DOHH2 (cell line): ENCODE data around the gene DAAM2.

Source experiments
- H3F3A ChIP-seq: fragments of 200-600 bp; sonication (generic), shearing (Covaris generic); 2 replicates; pipeline ENCODE4 v1.6.0; 2016; ENCODE audit warnings: antibody characterized with exemption, mild to moderate bottlenecking; ENCODE audit not compliant: control insufficient read depth, insufficient read depth
- H3K27ac ChIP-seq: fragments of 200-600 bp; sonication (generic); 2 replicates; pipeline ENCODE4 v1.5.1; 2014; ENCODE audit warnings: low read depth, mild to moderate bottlenecking, low read length, moderate library complexity
- H3K27me3 ChIP-seq: fragments of 200-600 bp; sonication (generic); 2 replicates; pipeline ENCODE4 v1.6.1; 2014; ENCODE audit warnings: mild to moderate bottlenecking, low read length, mixed read lengths; ENCODE audit not compliant: control insufficient read depth
- H3K36me3 ChIP-seq: fragments of 200-600 bp; sonication (generic); 2 replicates; pipeline ENCODE4 v1.6.1; 2014; ENCODE audit warnings: mild to moderate bottlenecking, low read length, moderate library complexity, mixed read lengths; ENCODE audit not compliant: control insufficient read depth
- H3K4me1 ChIP-seq: fragments of 200-600 bp; sonication (generic); 2 replicates; pipeline ENCODE4 v1.6.1; 2014; ENCODE audit warnings: mild to moderate bottlenecking, low read length, mixed read lengths; ENCODE audit not compliant: control insufficient read depth
- H3K4me2 ChIP-seq: fragments of 200-600 bp; sonication (generic); 2 replicates; pipeline ENCODE4 v1.6.0; 2014; ENCODE audit warnings: mild to moderate bottlenecking, low read length, moderate library complexity
- H3K4me3 ChIP-seq: fragments of 200-600 bp; sonication (generic); 2 replicates; pipeline ENCODE4 v1.5.1; 2014; ENCODE audit warnings: mild to moderate bottlenecking, low read length, mixed read lengths
- H3K79me2 ChIP-seq: fragments of 200-600 bp; sonication (generic); 2 replicates; pipeline ENCODE4 v1.6.1; 2014; ENCODE audit warnings: mild to moderate bottlenecking, low read length, mixed read lengths; ENCODE audit not compliant: control insufficient read depth
- H3K9me2 ChIP-seq: fragments of 200-600 bp; sonication (generic); replicated peaks from 2 replicates; pipeline ENCODE4 v1.6.1; 2014; ENCODE audit warnings: mild to moderate bottlenecking, low read length, mixed read lengths; ENCODE audit not compliant: control insufficient read depth
- H3K9me3 ChIP-seq: fragments of 200-600 bp; sonication (generic); 2 replicates; pipeline ENCODE4 v1.6.1; 2014; ENCODE audit warnings: antibody characterized with exemption, low read length, mixed read lengths; ENCODE audit not compliant: control insufficient read depth, insufficient read depth
- H4K20me1 ChIP-seq: fragments of 200-600 bp; sonication (generic); 2 replicates; pipeline ENCODE4 v1.6.0; 2014; ENCODE audit warnings: low read depth, mild to moderate bottlenecking, antibody characterized with exemption, low read length, moderate library complexity; ENCODE audit not compliant: control insufficient read depth, insufficient read depth
- EZH2phosphoT487 ChIP-seq: fragments of 200-600 bp; sonication (generic); IDR thresholded peaks from 2 replicates; pipeline ENCODE4 v1.6.1; 2017; ENCODE audit warnings: borderline replicate concordance, mild to moderate bottlenecking, antibody characterized with exemption, low read length, moderate library complexity, mixed read lengths
- TF ChIP-seq, protein P1 (sequence below): fragments of 200-600 bp; sonication (generic); IDR thresholded peaks from one replicate; pipeline ENCODE4 v1.5.1; 2014; ENCODE audit warnings: antibody characterized with exemption, mild to moderate bottlenecking, low read depth, low read length; ENCODE audit not compliant: poor library complexity, severe bottlenecking

The DAAM2 gene

GRCh38 chr6:39926668-39927067 lies 134.5 kb downstream of the DAAM2 start:
- TF ChIP-seq EZH2phosphoT487: no peak
- TF ChIP-seq, protein P1, sequence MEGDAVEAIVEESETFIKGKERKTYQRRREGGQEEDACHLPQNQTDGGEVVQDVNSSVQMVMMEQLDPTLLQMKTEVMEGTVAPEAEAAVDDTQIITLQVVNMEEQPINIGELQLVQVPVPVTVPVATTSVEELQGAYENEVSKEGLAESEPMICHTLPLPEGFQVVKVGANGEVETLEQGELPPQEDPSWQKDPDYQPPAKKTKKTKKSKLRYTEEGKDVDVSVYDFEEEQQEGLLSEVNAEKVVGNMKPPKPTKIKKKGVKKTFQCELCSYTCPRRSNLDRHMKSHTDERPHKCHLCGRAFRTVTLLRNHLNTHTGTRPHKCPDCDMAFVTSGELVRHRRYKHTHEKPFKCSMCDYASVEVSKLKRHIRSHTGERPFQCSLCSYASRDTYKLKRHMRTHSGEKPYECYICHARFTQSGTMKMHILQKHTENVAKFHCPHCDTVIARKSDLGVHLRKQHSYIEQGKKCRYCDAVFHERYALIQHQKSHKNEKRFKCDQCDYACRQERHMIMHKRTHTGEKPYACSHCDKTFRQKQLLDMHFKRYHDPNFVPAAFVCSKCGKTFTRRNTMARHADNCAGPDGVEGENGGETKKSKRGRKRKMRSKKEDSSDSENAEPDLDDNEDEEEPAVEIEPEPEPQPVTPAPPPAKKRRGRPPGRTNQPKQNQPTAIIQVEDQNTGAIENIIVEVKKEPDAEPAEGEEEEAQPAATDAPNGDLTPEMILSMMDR: no peak
- Histone ChIP-seq H3K9me3 (peaks cover 5% of the 10 kb centered on the region; the same call in 1 of the 2 replicates), H3K79me2 (no peaks in the 10 kb centered on the region), H3F3A (no peaks in the 10 kb centered on the region), H3K4me2 (no peak overlapping the region), H3K36me3 (no peaks in the 10 kb centered on the region), H4K20me1 (no peaks in the 10 kb centered on the region), H3K9me2 (no peaks in the 10 kb centered on the region), H3K4me3 (no peak overlapping the region), H3K27ac (no peak overlapping the region), H3K27me3 (no peaks in the 10 kb centered on the region), H3K4me1 (no peaks in the 10 kb centered on the region)

- no peaks in the 10 kb centered on the region for H3K27me3 ChIP-seq
- no peak overlapping the region for H3K4me2 ChIP-seq
- H3K79me2 ChIP-seq: no peaks in the 10 kb centered on the region
- TF ChIP-seq EZH2phosphoT487: no peak
- TF ChIP-seq, protein P1: no peak
- H3K36me3 ChIP-seq: no peaks in the 10 kb centered on the region
- no peaks in the 10 kb centered on the region for H3K4me1 ChIP-seq
- no peak overlapping the region for H3K27ac ChIP-seq
- H4K20me1 ChIP-seq: no peaks in the 10 kb centered on the region
- H3F3A ChIP-seq: no peaks in the 10 kb centered on the region
- H3K4me3 ChIP-seq: no peak overlapping the region
- peaks cover 5% of the 10 kb centered on the region; the same call in 1 of the 2 replicates for H3K9me3 ChIP-seq
- no peaks in the 10 kb centered on the region for H3K9me2 ChIP-seq
Observed at GRCh38 chr6:39927159-39927558, 135.0 kb downstream of the DAAM2 start.

DNA sequence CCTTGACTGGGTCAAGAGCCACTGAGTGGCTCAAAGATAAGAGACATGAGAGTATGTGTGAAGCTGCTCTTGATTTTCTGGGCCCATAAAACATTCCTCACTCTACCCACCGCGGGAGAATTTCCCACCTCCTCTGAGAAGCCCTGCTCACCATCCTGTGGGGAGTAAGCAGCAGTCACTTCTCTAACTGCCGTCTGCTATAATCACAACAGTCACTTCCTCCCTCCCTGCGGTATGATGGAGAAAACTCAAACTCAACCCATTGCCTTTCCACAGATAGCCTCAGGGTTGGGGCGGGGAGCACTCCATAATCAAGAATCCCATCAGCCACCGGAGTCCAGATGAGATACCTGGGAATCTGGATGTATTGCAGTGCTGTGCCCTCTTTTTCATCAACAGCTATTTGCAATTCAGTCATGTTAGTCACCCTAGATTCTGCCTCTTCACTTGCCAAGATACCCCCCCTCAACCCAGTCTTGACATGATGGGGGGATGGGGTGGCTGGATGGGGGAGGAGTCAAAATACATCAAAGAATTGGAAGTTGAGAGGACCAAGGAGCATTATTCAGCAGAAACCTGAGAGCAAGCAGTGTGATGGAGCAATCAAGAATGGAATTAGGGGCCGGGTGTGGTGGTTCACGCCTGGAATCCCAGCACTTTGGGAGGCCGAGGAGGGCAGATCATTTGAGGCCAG lies 137.0 kb downstream of the DAAM2 start:
- TF ChIP-seq, protein P1: no peak
- no peak for TF ChIP-seq EZH2phosphoT487
- H3K27me3 ChIP-seq: no peaks in the 10 kb centered on the region
- no peaks in the 10 kb centered on the region for H3K79me2 ChIP-seq
- no peaks in the 10 kb centered on the region for H3F3A ChIP-seq
- H3K36me3 ChIP-seq: no peaks in the 10 kb centered on the region
- H4K20me1 ChIP-seq: no peaks in the 10 kb centered on the region
- no peak overlapping the region for H3K27ac ChIP-seq
- no peaks in the 10 kb centered on the region for H3K9me2 ChIP-seq
- no peaks in the 10 kb centered on the region for H3K4me1 ChIP-seq
- H3K4me2 ChIP-seq: no peak overlapping the region
- no peak overlapping the region for H3K4me3 ChIP-seq
- peaks cover 5% of the 10 kb centered on the region; the same call in 1 of the 2 replicates for H3K9me3 ChIP-seq
